GM12878 (cell line): ENCODE results near the gene HIVEP2.

Source experiments
- CHD1 ChIP-seq: IDR thresholded peaks from 2 replicates; pipeline ENCODE4 v1.6.1; 2012; ENCODE audit warnings: low read depth, low read length, improper control_type of control experiment
- EZH2 ChIP-seq: IDR thresholded peaks from 2 replicates; pipeline ENCODE4 v1.6.1; 2012; ENCODE audit warnings: low read depth, mild to moderate bottlenecking, control low read depth, inconsistent platforms, low read length, borderline replicate concordance; ENCODE audit not compliant: control insufficient read depth
- KDM1A ChIP-seq: fragments of 200-600 bp; sonication (generic); IDR thresholded peaks from 2 replicates; pipeline ENCODE4 v1.6.1; 2016; ENCODE audit warnings: borderline replicate concordance
- POLR2A ChIP-seq: IDR thresholded peaks from 2 replicates; pipeline ENCODE4 v1.6.1; 2011; ENCODE audit warnings: low read depth, mild to moderate bottlenecking, low read length
- SUZ12 ChIP-seq: fragments of 200-600 bp; sonication (generic); IDR thresholded peaks from one replicate; pipeline ENCODE4 v1.6.1; 2018; ENCODE audit warnings: antibody characterized with exemption, mild to moderate bottlenecking; ENCODE audit not compliant: unreplicated experiment
- YY1 ChIP-seq: IDR thresholded peaks from 2 replicates; pipeline ENCODE4 v1.6.1; 2011; ENCODE audit warnings: low read depth, mild to moderate bottlenecking, low read length
- TF ChIP-seq, protein P1 (sequence below), 3 experiments: IDR thresholded peaks in 2 of 3; conservative IDR thresholded peaks in 1 of 3; 2 replicates each; pipeline ENCODE4 v1.5.1; 2011; ENCODE audit warnings: low read depth in 3 of 3, low read length in 3 of 3, mild to moderate bottlenecking in 3 of 3, control low read depth in 2 of 3, moderate library complexity in 2 of 3, inconsistent platforms in 1 of 3, mixed read lengths in 1 of 3; ENCODE audit not compliant: control insufficient read depth in 2 of 3, insufficient read depth in 1 of 3; ENCODE audit errors: extremely low read depth in 1 of 3
- TF ChIP-seq, protein P2 (sequence below): fragments of 450-650 bp; IDR thresholded peaks from 2 replicates; pipeline ENCODE4 v1.6.1; 2018; ENCODE audit warnings: mild to moderate bottlenecking, low read depth, moderate library complexity; ENCODE audit not compliant: partially characterized antibody
- TF ChIP-seq, protein P3 (sequence below): IDR thresholded peaks from 2 replicates; pipeline ENCODE4 v1.6.1; 2012; ENCODE audit warnings: mild to moderate bottlenecking, low read depth, low read length

DNA sequence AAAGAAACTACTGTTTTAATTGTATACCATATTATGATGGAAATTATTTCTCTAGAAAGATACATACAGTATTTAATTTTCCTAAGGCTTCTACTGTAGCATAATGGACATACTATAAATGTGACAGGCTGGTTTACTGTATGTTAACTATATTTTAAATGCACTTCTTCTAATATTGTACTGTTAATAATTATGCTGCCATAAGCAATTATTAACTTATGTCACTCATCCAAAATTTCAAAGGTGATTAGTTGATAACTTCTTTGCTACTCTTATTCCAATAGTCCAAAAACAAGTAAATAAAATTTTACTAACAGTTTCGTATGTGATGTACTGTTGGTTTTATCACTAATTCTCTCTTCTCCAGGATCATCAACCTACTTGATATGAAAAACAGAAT lies 28.1 kb downstream of the HIVEP2 start:
- TF ChIP-seq, protein P1, sequence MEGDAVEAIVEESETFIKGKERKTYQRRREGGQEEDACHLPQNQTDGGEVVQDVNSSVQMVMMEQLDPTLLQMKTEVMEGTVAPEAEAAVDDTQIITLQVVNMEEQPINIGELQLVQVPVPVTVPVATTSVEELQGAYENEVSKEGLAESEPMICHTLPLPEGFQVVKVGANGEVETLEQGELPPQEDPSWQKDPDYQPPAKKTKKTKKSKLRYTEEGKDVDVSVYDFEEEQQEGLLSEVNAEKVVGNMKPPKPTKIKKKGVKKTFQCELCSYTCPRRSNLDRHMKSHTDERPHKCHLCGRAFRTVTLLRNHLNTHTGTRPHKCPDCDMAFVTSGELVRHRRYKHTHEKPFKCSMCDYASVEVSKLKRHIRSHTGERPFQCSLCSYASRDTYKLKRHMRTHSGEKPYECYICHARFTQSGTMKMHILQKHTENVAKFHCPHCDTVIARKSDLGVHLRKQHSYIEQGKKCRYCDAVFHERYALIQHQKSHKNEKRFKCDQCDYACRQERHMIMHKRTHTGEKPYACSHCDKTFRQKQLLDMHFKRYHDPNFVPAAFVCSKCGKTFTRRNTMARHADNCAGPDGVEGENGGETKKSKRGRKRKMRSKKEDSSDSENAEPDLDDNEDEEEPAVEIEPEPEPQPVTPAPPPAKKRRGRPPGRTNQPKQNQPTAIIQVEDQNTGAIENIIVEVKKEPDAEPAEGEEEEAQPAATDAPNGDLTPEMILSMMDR (IDR thresholded peaks at IDR 0.05 in 2 of 3, conservative IDR thresholded peaks at IDR 0.05 in 1 of 3; ENCODE audit: control insufficient read depth in 2 of 3, extremely low read depth in 1 of 3, insufficient read depth in 1 of 3, low read depth in 3 of 3, low read length in 3 of 3) = no peak
- TF ChIP-seq, protein P2, sequence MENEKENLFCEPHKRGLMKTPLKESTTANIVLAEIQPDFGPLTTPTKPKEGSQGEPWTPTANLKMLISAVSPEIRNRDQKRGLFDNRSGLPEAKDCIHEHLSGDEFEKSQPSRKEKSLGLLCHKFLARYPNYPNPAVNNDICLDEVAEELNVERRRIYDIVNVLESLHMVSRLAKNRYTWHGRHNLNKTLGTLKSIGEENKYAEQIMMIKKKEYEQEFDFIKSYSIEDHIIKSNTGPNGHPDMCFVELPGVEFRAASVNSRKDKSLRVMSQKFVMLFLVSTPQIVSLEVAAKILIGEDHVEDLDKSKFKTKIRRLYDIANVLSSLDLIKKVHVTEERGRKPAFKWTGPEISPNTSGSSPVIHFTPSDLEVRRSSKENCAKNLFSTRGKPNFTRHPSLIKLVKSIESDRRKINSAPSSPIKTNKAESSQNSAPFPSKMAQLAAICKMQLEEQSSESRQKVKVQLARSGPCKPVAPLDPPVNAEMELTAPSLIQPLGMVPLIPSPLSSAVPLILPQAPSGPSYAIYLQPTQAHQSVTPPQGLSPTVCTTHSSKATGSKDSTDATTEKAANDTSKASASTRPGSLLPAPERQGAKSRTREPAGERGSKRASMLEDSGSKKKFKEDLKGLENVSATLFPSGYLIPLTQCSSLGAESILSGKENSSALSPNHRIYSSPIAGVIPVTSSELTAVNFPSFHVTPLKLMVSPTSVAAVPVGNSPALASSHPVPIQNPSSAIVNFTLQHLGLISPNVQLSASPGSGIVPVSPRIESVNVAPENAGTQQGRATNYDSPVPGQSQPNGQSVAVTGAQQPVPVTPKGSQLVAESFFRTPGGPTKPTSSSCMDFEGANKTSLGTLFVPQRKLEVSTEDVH = no peak
- TF ChIP-seq, protein P3, sequence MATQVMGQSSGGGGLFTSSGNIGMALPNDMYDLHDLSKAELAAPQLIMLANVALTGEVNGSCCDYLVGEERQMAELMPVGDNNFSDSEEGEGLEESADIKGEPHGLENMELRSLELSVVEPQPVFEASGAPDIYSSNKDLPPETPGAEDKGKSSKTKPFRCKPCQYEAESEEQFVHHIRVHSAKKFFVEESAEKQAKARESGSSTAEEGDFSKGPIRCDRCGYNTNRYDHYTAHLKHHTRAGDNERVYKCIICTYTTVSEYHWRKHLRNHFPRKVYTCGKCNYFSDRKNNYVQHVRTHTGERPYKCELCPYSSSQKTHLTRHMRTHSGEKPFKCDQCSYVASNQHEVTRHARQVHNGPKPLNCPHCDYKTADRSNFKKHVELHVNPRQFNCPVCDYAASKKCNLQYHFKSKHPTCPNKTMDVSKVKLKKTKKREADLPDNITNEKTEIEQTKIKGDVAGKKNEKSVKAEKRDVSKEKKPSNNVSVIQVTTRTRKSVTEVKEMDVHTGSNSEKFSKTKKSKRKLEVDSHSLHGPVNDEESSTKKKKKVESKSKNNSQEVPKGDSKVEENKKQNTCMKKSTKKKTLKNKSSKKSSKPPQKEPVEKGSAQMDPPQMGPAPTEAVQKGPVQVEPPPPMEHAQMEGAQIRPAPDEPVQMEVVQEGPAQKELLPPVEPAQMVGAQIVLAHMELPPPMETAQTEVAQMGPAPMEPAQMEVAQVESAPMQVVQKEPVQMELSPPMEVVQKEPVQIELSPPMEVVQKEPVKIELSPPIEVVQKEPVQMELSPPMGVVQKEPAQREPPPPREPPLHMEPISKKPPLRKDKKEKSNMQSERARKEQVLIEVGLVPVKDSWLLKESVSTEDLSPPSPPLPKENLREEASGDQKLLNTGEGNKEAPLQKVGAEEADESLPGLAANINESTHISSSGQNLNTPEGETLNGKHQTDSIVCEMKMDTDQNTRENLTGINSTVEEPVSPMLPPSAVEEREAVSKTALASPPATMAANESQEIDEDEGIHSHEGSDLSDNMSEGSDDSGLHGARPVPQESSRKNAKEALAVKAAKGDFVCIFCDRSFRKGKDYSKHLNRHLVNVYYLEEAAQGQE = no peak
- TF ChIP-seq YY1 = no peak
- no peak for TF ChIP-seq EZH2
- TF ChIP-seq POLR2A = no peak
- no peak for TF ChIP-seq CHD1
- TF ChIP-seq SUZ12 = no peak
- no peak for TF ChIP-seq KDM1A
